ENCODE measurements around the gene TEKT1.
"Not testable (repeated sequence)": the region's sequence is repeated elsewhere in the genome, so short reads cannot be mapped to it uniquely, and the experiment has no call there.

The TEKT1 gene

GRCh38 chr17:6816368-6816767 lies 15.2 kb downstream of the TEKT1 start:
- DNase-seq (ENCODE audit: low read depth in 2 of 2) = not testable (repeated sequence)

GRCh38 chr17:6815775-6816174 lies 15.8 kb downstream of the TEKT1 start:
- no peak for DNase-seq (ENCODE audit: low read depth in 2 of 2)

GRCh38 chr17:6812295-6812694 lies 19.2 kb downstream of the TEKT1 start:
- DNase-seq (ENCODE audit: low read depth in 2 of 2) = no peak

GRCh38 chr17:6811510-6811909 lies 20.0 kb downstream of the TEKT1 start:
- DNase-seq (ENCODE audit: low read depth in 2 of 2) = no peak

GRCh38 chr17:6800422-6801027 lies 31.0 kb downstream of the TEKT1 start:
- no peak for DNase-seq (ENCODE audit: low read depth in 2 of 2)

GRCh38 chr17:6799738-6800137 lies 31.8 kb downstream of the TEKT1 start:
- no peak for DNase-seq (ENCODE audit: low read depth in 2 of 2)

GRCh38 chr17:6797718-6798351 lies 33.7 kb downstream of the TEKT1 start:
- DNase-seq (ENCODE audit: low read depth in 2 of 2) = no peak

GRCh38 chr17:6796887-6797490 lies 34.5 kb downstream of the TEKT1 start:
- no peak for DNase-seq (ENCODE audit: low read depth in 2 of 2)

GRCh38 chr17:6796017-6796886 lies 35.3 kb downstream of the TEKT1 start:
- no peak for DNase-seq (ENCODE audit: low read depth in 2 of 2)

- no peak for DNase-seq (ENCODE audit: low read depth in 2 of 2)
Measured at GRCh38 chr17:6793748-6794493, 37.6 kb downstream of the TEKT1 start.

GRCh38 chr17:6789146-6789545 lies 42.4 kb downstream of the TEKT1 start:
- no peak for DNase-seq (ENCODE audit: low read depth in 2 of 2)

- no peak for DNase-seq (ENCODE audit: low read depth in 2 of 2)
Measured at GRCh38 chr17:6787081-6787693, 44.3 kb downstream of the TEKT1 start.

- no peak for DNase-seq (ENCODE audit: low read depth in 2 of 2)
Measured at GRCh38 chr17:6786618-6787017, 44.9 kb downstream of the TEKT1 start.

- no peak for DNase-seq (ENCODE audit: low read depth in 2 of 2)
Measured at GRCh38 chr17:6782244-6782643, 49.3 kb downstream of the TEKT1 start.

- DNase-seq (ENCODE audit: low read depth in 2 of 2) = no peak
Measured at GRCh38 chr17:6780886-6781285, 50.6 kb downstream of the TEKT1 start.

GRCh38 chr17:6780001-6780400 lies 51.5 kb downstream of the TEKT1 start:
- no peak for DNase-seq (ENCODE audit: low read depth in 2 of 2)

- no peak for DNase-seq (ENCODE audit: low read depth in 2 of 2)
Measured at GRCh38 chr17:6779411-6779810, 52.1 kb downstream of the TEKT1 start.

GRCh38 chr17:6775871-6776405 lies 55.6 kb downstream of the TEKT1 start, which contains the start of gene FBXO39:
FBXO39 (plus strand) TSS chr17:6776215; CDS start chr17:6779869, 3,654 bp downstream.
- peak in 1 of 2 donors; percentile 19 for DNase-seq (ENCODE audit: low read depth in 2 of 2)

- not testable (repeated sequence) for DNase-seq (ENCODE audit: low read depth in 2 of 2)
Measured at GRCh38 chr17:6774906-6775305, 56.6 kb downstream of the TEKT1 start.

GRCh38 chr17:6772016-6772415 lies 59.5 kb downstream of the TEKT1 start:
- no peak for DNase-seq (ENCODE audit: low read depth in 2 of 2)

GRCh38 chr17:6768447-6768846 lies 63.1 kb downstream of the TEKT1 start:
- DNase-seq (ENCODE audit: low read depth in 2 of 2) = no peak

Measured in stimulated activated CD8-positive, alpha-beta memory T cell treated with anti-CD3 and anti-CD28 coated beads, Interleukin-2, amount 100 ng/mL, for 1 hour (primary cell).